ENCODE results near the gene CCL1. TPM values are rescaled to one million over a fixed set of nuclear protein-coding genes. Genes with fewer than 3 reads are reported as not detected.
A peak's percentile ranks its signal among the peaks of the same experiment; 100 is the strongest.

CCL1 gene
- polyA plus RNA-seq, 3 donors: not detected

DNA sequence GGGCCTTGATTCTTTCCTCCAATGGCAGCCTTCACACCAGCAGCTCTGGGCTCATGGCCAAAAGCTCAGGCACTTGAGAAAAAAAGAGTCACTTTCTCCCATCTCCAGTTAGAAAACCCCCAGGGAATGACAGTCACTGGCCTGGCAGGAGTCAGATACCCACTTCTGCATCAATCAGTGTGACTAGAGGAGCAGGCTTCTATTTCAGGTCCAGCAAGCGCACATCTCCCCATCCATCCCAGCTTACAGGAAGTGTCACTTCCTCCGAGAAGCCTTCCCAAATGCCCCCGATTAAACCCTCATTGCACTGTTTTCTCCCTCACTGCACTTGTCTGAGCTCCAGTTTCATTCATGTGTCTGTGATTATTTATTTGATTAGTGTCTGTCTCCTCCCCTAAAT is 30.4 kb upstream of the CCL1 start:
- H3K36me3 ChIP-seq (replicated peaks in 1 of 2; ENCODE audit: control insufficient read depth in 1 of 2, insufficient read depth in 2 of 2, low read length in 2 of 2): no peaks in the 10 kb centered on the region
- H3K27me3 ChIP-seq (ENCODE audit: control insufficient read depth in 2 of 2, insufficient read depth in 2 of 2, low read length in 2 of 2): no peaks in the 10 kb centered on the region
- H3K4me1 ChIP-seq (ENCODE audit: control insufficient read depth in 1 of 2, insufficient read depth in 2 of 2, low read length in 2 of 2): peaks cover 8 to 10% of the 10 kb centered on the region in 2 donors
- Mint-ChIP-seq H3K9me3 (no peaks in the 10 kb centered on the region), H3K36me3 (no peaks in the 10 kb centered on the region), H3K27ac (peak overlapping the region in 1 of 7 donors; percentile 6), H3K4me3 (no peak overlapping the region), H3K4me1 (peaks cover 16% of the 10 kb centered on the region), H3K27me3 (ENCODE audit: low read depth in 3 of 3) (peaks cover 4 to 9% (median 8%) of the 10 kb centered on the region in 3 donors)
- no peak overlapping the region for H3K4me2 ChIP-seq (replicated peaks; ENCODE audit: extremely low read depth, low read length, poor library complexity, severe bottlenecking)
- H4K20me1 ChIP-seq (ENCODE audit: insufficient read depth, low read length): no peaks in the 10 kb centered on the region
- no peak overlapping the region for H3K9ac ChIP-seq (ENCODE audit: insufficient read depth, low read length, poor library complexity, severe bottlenecking)
- no CpG with 5 or more reads among the region's 3 CpGs for WGBS (ENCODE audit: insufficient coverage)
- no peak overlapping the region for H3K27ac ChIP-seq (ENCODE audit: low read depth in 1 of 2, low read length in 2 of 2)
- TF ChIP-seq, protein P1, sequence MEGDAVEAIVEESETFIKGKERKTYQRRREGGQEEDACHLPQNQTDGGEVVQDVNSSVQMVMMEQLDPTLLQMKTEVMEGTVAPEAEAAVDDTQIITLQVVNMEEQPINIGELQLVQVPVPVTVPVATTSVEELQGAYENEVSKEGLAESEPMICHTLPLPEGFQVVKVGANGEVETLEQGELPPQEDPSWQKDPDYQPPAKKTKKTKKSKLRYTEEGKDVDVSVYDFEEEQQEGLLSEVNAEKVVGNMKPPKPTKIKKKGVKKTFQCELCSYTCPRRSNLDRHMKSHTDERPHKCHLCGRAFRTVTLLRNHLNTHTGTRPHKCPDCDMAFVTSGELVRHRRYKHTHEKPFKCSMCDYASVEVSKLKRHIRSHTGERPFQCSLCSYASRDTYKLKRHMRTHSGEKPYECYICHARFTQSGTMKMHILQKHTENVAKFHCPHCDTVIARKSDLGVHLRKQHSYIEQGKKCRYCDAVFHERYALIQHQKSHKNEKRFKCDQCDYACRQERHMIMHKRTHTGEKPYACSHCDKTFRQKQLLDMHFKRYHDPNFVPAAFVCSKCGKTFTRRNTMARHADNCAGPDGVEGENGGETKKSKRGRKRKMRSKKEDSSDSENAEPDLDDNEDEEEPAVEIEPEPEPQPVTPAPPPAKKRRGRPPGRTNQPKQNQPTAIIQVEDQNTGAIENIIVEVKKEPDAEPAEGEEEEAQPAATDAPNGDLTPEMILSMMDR (IDR thresholded peaks at IDR 0.05): no peak
- DNase-seq: no peak
- H3K9me3 ChIP-seq (replicated peaks in 1 of 2; ENCODE audit: control insufficient read depth in 1 of 2, insufficient read depth in 1 of 2, low read length in 2 of 2): no peaks in the 10 kb centered on the region
- H3K4me3 ChIP-seq (replicated peaks in 1 of 3; ENCODE audit: low read depth in 2 of 3, low read length in 3 of 3): no peak overlapping the region
- H2AFZ ChIP-seq (ENCODE audit: insufficient read depth, low read depth, low read length, poor library complexity, severe bottlenecking): no peak overlapping the region
- intact Hi-C loops (cut with micrococcal nuclease): no loop called here
- no peaks in the 10 kb centered on the region for H3K79me2 ChIP-seq (ENCODE audit: insufficient read depth, low read length)

DNA sequence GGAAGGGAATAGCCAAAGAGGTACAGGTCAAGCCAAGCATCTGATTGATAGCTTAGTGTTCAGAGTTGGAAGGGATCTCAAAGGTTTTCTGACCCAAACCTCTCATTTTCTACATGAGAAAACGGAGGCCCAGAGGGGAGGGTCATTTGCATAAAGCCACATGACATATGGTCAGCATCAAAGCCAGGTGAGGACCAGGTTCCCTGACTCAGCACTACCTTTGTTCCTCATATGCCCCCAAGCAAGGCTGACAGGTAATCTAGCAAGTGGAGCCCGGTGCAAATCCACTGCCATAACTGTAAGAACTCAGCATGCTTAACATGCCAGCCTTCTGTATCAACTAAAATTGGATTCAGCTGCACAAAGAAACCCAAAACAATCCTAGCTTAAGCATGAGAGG is 28.2 kb upstream of the CCL1 start:
- H3K9me3 ChIP-seq (replicated peaks in 1 of 2; ENCODE audit: control insufficient read depth in 1 of 2, insufficient read depth in 1 of 2, low read length in 2 of 2): no peaks in the 10 kb centered on the region
- TF ChIP-seq, protein P1 (IDR thresholded peaks at IDR 0.05): no peak
- no peak overlapping the region for H3K4me3 ChIP-seq (replicated peaks in 1 of 3; ENCODE audit: low read depth in 2 of 3, low read length in 3 of 3)
- 100% methylated on average over 1 of the region's 2 CpGs for WGBS (ENCODE audit: insufficient coverage)
- H3K79me2 ChIP-seq (ENCODE audit: insufficient read depth, low read length): no peaks in the 10 kb centered on the region
- no peak overlapping the region for H3K27ac ChIP-seq (ENCODE audit: low read depth in 1 of 2, low read length in 2 of 2)
- Mint-ChIP-seq H3K27ac (no peak overlapping the region), H3K36me3 (no peaks in the 10 kb centered on the region), H3K4me1 (peaks cover 23% of the 10 kb centered on the region), H3K27me3 (ENCODE audit: low read depth in 3 of 3) (peaks cover 4 to 8% (median 5%) of the 10 kb centered on the region in 3 donors), H3K4me3 (no peak overlapping the region), H3K9me3 (no peaks in the 10 kb centered on the region)
- H3K36me3 ChIP-seq (replicated peaks in 1 of 2; ENCODE audit: control insufficient read depth in 1 of 2, insufficient read depth in 2 of 2, low read length in 2 of 2): no peaks in the 10 kb centered on the region
- intact Hi-C loops (cut with micrococcal nuclease): no loop called here
- no peak overlapping the region for H2AFZ ChIP-seq (ENCODE audit: insufficient read depth, low read depth, low read length, poor library complexity, severe bottlenecking)
- no peak overlapping the region for H3K4me2 ChIP-seq (replicated peaks; ENCODE audit: extremely low read depth, low read length, poor library complexity, severe bottlenecking)
- no peaks in the 10 kb centered on the region for H3K27me3 ChIP-seq (ENCODE audit: control insufficient read depth in 2 of 2, insufficient read depth in 2 of 2, low read length in 2 of 2)
- H3K4me1 ChIP-seq (ENCODE audit: control insufficient read depth in 1 of 2, insufficient read depth in 2 of 2, low read length in 2 of 2): peaks cover 17 to 20% of the 10 kb centered on the region in 2 donors
- no peak for DNase-seq
- no peaks in the 10 kb centered on the region for H4K20me1 ChIP-seq (ENCODE audit: insufficient read depth, low read length)
- no peak overlapping the region for H3K9ac ChIP-seq (ENCODE audit: insufficient read depth, low read length, poor library complexity, severe bottlenecking)

All from CD14-positive monocyte (primary cell).